RPMI8226 (cell line): ENCODE results near the gene AP2M1.

ENCODE experiments used
- DNase-seq: peaks from one replicate; pipeline ENCODE4 v3.0.0-alpha.2; 2015

The AP2M1 gene

DNA sequence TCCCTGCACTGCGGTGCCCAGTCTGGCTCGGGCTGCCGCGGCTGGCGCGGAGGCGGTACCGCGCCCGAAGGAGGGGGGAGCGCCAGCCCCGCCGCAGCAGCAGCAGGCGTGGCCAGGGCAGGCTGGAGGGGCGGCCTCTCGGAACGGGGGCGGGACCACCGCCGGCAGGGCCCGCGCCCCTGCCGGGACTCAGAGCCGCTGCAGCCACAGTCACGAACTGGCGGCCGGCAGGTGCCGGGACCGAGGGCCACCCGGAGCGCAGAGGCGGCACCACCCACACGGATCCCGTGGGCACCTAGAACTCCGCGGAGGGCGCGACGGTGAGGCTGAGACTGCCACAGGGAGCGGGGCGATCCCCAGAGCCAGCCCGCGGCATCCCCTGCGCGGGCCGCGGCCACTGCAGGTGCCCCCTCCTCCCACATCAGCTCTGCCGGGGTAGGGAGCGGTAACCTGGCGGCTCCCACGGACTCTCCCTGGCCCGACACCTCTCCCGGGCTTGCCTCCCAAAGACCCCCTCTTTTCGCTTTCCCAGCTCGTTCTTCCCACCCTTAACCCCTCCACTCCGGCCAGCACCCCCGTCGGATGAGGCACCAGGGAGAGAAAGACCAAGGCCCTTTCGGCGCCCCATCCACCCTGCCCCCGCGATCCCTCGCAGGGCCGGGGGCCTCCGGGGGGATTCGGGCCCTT lies 54.9 kb downstream of the AP2M1 start, which contains the start of gene VWA5B2:
Gene VWA5B2, plus strand, starts transcription at position 192 of the 687 bp plus-strand sequence. CDS start 944 bp downstream, outside the sequence.
- DNase-seq: peak; percentile 86

DNA sequence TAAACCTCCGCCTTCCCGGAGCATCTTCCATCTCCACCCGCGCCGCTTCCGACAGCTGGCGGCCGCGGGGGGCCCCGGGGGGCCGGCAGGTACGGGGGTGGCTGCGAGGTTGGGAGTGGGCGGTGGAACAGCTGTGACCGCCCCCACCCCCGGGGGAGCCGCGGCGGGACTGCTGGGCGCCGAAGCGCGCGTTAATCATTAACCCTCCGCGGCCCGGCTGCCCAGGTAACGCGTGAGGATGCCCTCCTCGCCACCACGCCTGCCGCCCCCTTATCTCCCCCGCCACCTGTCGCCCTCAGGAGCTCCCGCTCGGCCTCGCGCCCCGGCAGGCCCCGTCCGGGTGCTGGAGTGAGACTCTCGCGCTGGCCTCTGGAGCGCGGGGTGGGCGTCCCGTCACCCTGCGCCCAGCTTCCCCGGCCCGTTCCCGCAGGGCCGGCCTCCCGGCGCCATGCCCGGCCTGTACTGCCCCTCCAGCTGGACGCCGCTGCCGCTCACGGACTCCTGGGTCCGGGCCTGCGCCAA lies 55.5 kb downstream of the AP2M1 start:
- no peak for DNase-seq

DNA sequence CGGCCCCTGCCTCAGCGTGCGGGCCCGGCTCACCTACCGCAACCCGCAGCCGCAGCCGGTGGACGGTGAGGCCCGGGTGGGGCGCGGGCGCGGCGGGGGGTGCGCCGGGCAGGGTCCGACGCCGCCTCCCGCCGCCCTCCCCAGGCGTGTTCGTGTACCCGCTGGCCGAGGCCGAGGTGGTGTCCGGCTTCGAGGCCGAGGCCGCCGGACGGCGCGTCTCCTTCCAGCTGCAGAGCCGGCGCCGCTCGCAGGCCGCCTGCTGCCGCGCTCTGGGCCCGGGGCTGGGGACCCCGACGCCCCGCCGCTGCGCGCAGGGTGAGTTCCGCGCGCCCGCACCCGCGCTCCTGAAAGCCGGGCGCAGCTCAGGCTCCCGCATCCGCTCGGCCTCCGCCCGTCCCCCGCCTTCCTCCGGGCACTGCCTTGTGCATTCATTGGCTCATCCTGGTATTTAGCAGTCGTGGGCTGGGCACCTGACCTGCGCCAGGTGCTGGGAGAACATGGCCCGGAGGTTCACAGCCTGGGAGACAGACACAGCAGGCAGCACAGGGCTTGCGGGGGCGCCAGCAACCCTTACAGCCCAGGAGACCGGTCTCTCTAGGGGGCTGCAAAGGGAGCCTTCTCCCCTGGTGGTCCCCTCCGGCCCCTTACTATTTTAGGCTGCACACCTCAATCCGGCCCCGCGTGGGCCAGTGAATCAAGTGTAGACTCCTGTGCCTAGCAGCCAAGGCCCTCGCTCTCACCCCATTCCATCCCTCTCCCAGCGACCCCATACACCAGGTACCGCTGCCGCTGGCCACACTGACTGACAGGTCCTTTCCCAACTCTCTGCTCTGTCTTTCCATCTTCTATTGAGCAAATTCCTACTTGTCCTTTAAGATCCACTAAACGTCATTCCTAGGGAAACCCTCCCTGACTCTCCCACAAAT lies 56.2 kb downstream of the AP2M1 start:
- no peak for DNase-seq

DNA sequence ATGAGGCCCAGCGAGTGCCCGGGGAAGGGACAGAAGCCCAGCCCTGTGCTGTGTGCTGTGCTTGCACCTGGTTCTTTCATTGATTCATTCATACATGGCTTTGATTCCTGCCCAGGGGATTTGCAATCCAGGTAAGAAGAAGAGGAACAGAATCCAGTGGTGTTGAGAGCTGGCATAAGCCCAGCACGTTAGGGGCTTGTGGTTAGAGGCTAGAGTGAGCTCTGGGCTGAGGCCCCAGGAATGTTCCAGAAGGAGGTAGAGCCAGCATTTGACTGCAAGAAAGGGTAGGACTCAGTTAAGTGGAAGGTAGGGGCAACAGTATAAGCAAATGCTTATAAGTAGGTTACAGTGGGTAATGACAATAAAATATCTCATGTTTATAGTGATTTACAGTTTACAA lies 57.0 kb downstream of the AP2M1 start:
- peak; percentile 76 for DNase-seq

DNA sequence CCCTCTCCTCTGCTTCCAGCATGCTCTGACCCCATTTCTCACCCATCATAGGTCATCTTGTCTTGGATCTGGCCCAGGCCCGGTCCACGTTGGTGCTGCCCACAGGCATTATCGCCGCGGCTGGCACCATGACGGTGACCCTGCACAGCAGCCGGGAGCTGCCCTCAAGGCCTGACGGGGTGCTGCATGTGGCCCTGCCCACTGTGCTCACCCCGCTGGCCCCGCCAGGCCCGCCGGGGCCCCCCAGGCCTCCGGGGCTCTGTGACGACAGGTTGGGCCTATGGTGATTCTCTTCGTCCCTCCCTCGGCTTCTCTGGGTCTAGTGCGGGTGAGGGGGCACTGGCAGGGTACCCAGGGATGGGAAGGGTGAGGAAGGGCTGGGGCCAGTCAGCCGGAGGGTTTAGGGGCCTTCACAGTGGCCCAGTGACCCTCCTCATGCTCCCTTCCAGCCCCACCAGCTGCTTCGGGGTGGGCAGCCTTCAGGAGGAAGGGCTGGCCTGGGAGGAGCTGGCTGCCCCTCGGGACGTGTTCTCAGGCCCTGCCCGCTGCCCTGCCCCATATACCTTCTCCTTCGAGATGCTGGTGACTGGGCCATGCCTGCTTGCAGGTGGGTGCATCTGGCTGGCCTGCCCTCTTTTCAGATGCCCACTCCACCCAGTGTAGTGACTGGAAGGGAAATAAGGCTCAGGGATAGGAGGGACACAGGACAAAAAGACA lies 58.6 kb downstream of the AP2M1 start:
- DNase-seq: no peak
